Suprapubic skin (tissue), 4 donors: ENCODE measurements around the gene CYP2D6. TPM values are rescaled to one million over a fixed set of nuclear protein-coding genes. Genes with fewer than 3 reads are reported as not detected.
A peak's percentile ranks its signal among the peaks of the same experiment; 100 is the strongest.
"Not testable (repeated sequence)": the region's sequence is repeated elsewhere in the genome, so short reads cannot be mapped to it uniquely, and the experiment has no call there.

Source experiments
- DNase-seq, 2 donors: peaks; one replicate each; pipeline ENCODE4 v3.0.0-alpha.2; 2019; ENCODE audit warnings: low spot score in 2 of 2
- H3K27ac ChIP-seq: fragments of 200-600 bp; sonication (generic); one replicate; pipeline ENCODE4 v1.5.1; 2019
- H3K27me3 ChIP-seq: fragments of 200-600 bp; sonication (generic); one replicate; pipeline ENCODE4 v1.5.1; 2019
- H3K36me3 ChIP-seq: fragments of 200-600 bp; sonication (generic); one replicate; pipeline ENCODE4 v1.5.1; 2019
- H3K4me1 ChIP-seq: fragments of 200-600 bp; sonication (generic); one replicate; pipeline ENCODE4 v1.5.1; 2019
- H3K4me3 ChIP-seq: fragments of 200-600 bp; sonication (generic); one replicate; pipeline ENCODE4 v1.5.1; 2019; ENCODE audit warnings: mild to moderate bottlenecking
- H3K9me3 ChIP-seq: fragments of 200-600 bp; sonication (generic); one replicate; pipeline ENCODE4 v1.5.1; 2019
- EP300 ChIP-seq: sonication (generic); formaldehyde crosslinking; IDR thresholded peaks from one replicate; pipeline ENCODE4 v1.6.1; 2017; ENCODE audit warnings: antibody characterized with exemption
- POLR2A ChIP-seq, 2 donors: fragments of 450-650 bp; IDR thresholded peaks; one replicate each; pipeline ENCODE4 v1.6.1; 2017; ENCODE audit warnings: antibody characterized with exemption in 2 of 2, mild to moderate bottlenecking in 2 of 2, moderate library complexity in 2 of 2
- POLR2AphosphoS5 ChIP-seq, 3 donors: sonication (generic); formaldehyde crosslinking; IDR thresholded peaks; one replicate each; pipeline ENCODE4 v1.6.1; 2017; ENCODE audit warnings: antibody characterized with exemption in 3 of 3
- WGBS: methylation state at CpG from one replicate; pipeline ENCODE4 v1.1.5; 2018; 5-methylcytosine and 5-hydroxymethylcytosine counted together
- total RNA-seq, 4 donors: library from RNA; depleted of rRNA; stranded (reverse); fragments of >200 nt; gene quantifications; one replicate each; pipeline ENCODE4 v1.1.0, GENCODE V29; 2016
- TF ChIP-seq, protein P1 (sequence below), 2 donors: fragments of 200-600 bp in 1 of 2; fragments of 450-650 bp in 1 of 2; sonication (generic) in 1 of 2; IDR thresholded peaks; one replicate each; pipeline ENCODE4 v1.5.1; 2016 to 2019; ENCODE audit warnings: antibody characterized with exemption in 2 of 2, mild to moderate bottlenecking in 1 of 2, moderate library complexity in 1 of 2

Gene CYP2D6
- total RNA-seq, 4 donors from 2014 or later, result 0.72 to 4.7 (median 2.0) TPM

DNA sequence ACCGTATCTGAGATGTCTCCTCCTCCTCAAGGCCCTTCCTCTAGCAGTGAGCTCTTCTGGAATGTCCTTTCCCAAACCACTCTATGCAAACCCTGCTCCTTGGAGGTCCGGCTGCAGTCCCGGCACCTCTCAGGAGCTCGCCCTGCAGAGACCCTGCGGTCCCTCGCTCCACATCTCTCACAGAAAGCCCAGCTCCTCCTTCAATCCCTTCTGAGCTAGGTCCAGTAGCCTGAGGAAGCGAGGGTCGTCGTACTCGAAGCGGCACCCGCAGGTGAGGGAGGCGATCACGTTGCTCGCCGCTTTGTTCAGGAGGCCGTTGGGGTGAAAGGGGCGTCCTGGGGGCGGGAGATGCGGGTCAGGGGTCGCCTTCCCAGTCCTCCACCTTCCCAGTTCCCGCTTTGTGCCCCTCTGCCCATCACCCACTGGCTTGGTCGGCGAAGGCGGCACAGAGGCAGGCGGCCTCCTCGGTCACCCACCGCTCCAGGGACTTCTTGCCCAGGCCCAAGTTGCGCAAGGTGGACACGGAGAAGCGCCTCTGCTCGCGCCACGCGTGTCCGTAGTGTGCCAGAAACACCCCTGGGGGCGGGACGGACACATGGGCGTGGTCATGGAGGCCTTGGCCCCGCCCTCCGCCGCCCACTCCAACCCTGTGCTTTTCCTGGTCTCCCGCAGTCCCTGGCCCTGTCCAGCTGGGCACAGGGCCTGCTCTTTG is 21.5 kb upstream of the CYP2D6 start:
- Histone ChIP-seq H3K4me1 (peaks cover 10% of the 10 kb centered on the region), H3K27me3 (no peaks in the 10 kb centered on the region), H3K36me3 (peaks cover 54% of the 10 kb centered on the region), H3K4me3 (no peak overlapping the region), H3K9me3 (no peaks in the 10 kb centered on the region), H3K27ac (no peak overlapping the region)
- DNase-seq, result no peak
- no peak for TF ChIP-seq POLR2A (IDR thresholded peaks at IDR 0.05)
- TF ChIP-seq EP300, result no peak
- WGBS, result 91% methylated on average over 40 of the region's 43 CpGs

DNA sequence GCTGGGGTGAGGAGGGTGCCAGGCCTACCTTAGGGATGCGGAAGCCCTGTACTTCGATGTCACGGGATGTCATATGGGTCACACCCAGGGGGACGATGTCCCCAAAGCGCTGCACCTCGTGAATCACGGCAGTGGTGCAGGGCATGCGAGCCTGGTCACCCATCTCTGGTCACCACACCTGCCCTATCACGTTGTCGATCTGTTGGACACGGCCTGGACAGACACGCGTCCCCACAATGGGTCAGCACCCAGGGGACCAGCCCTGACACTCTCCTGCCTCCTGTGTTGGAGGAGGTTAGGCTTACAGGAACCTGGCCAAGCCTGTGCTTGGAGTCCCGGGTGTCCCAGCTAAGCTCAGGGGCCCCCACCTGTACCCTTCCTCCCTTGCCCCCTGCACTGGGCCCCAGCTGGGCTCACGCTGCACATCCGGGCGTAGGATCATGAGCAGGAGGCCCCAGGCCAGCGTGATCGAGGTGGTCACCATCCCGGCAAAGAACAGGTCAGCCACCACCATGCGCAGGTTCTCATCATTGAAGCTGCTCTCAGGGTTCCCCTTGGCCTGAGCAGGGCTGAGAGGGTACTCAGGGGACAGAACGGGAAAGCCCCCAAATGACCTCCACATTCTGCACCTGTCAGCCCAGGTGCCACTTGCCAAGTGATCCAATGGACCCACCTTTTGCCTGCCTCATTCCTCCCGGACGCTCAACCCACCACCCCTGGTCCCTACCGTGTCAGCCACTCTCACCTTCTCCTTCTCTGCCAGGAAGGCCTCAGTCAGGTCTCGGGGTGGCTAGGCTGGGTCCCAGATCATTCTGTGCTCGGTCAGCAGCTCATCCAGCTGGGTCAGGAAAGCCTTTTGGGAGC is 20.3 kb upstream of the CYP2D6 start:
- WGBS, result 61% methylated on average over 2 of the region's 27 CpGs
- H3K27ac ChIP-seq, result no peak overlapping the region
- DNase-seq, result no peak
- no peaks in the 10 kb centered on the region for H3K27me3 ChIP-seq
- H3K4me3 ChIP-seq, result no peak overlapping the region
- TF ChIP-seq POLR2A (IDR thresholded peaks at IDR 0.05), result no peak
- TF ChIP-seq, protein P1, sequence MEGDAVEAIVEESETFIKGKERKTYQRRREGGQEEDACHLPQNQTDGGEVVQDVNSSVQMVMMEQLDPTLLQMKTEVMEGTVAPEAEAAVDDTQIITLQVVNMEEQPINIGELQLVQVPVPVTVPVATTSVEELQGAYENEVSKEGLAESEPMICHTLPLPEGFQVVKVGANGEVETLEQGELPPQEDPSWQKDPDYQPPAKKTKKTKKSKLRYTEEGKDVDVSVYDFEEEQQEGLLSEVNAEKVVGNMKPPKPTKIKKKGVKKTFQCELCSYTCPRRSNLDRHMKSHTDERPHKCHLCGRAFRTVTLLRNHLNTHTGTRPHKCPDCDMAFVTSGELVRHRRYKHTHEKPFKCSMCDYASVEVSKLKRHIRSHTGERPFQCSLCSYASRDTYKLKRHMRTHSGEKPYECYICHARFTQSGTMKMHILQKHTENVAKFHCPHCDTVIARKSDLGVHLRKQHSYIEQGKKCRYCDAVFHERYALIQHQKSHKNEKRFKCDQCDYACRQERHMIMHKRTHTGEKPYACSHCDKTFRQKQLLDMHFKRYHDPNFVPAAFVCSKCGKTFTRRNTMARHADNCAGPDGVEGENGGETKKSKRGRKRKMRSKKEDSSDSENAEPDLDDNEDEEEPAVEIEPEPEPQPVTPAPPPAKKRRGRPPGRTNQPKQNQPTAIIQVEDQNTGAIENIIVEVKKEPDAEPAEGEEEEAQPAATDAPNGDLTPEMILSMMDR (IDR thresholded peaks at IDR 0.05), result no peak
- TF ChIP-seq EP300, result no peak
- H3K9me3 ChIP-seq, result no peaks in the 10 kb centered on the region
- H3K36me3 ChIP-seq, result peaks cover 51% of the 10 kb centered on the region
- H3K4me1 ChIP-seq, result no peaks in the 10 kb centered on the region

DNA sequence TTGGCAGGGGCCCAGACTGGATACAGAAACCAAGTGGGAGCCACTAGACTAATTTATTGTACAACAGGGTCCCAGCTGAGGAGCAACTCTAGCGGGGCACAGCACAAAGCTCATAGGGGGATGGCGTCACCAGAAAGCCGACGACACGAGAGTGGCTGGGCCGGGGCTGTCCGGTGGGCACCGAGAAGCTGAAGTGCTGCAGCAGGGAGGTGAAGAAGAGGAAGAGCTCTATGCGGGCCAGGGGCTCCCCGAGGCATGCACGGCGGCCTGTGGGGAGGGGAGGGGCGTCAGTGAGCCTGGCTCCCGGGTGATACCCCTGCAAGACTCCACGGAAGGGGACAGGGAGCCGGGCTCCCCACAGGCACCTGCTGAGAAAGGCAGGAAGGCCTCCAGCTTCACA is 19.2 kb upstream of the CYP2D6 start:
- H3K9me3 ChIP-seq, H3K4me3 ChIP-seq, H3K27me3 ChIP-seq, H3K4me1 ChIP-seq, DNase-seq, H3K27ac ChIP-seq: not testable (repeated sequence)
- H3K36me3 ChIP-seq, result peaks cover 39% of the 10 kb centered on the region
- 92% methylated on average over 13 of the region's 16 CpGs for WGBS

DNA sequence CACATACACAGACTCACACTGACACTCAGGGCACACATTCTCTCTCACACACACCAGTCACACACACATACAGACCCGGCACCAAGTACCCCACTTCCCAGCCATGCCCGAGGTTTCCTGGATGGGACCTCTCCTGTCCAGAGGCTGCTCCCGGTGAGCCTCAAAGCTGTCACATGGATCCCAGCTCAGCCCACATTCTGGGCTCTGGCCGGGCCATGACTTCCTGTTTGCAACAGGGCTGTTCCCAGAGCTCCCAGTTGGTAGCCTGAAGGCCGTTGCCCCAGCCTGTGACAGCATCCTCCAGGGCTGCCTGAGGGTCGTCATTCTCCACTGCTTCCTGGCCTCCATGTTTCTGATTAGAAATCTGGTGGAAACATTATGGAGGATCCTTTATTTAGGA is 14.6 kb upstream of the CYP2D6 start:
- Histone ChIP-seq H3K4me3 (no peak overlapping the region), H3K9me3 (no peaks in the 10 kb centered on the region), H3K36me3 (peaks cover 22% of the 10 kb centered on the region), H3K27me3 (no peaks in the 10 kb centered on the region), H3K27ac (no peak overlapping the region), H3K4me1 (no peaks in the 10 kb centered on the region)
- 75% methylated on average over 5 of the region's 6 CpGs for WGBS
- no peak for DNase-seq
- TF ChIP-seq POLR2A (IDR thresholded peaks at IDR 0.05) (no peak), EP300 (no peak), POLR2AphosphoS5 (IDR thresholded peaks at IDR 0.05) (no peak)
- TF ChIP-seq, protein P1 (IDR thresholded peaks at IDR 0.05), result no peak

DNA sequence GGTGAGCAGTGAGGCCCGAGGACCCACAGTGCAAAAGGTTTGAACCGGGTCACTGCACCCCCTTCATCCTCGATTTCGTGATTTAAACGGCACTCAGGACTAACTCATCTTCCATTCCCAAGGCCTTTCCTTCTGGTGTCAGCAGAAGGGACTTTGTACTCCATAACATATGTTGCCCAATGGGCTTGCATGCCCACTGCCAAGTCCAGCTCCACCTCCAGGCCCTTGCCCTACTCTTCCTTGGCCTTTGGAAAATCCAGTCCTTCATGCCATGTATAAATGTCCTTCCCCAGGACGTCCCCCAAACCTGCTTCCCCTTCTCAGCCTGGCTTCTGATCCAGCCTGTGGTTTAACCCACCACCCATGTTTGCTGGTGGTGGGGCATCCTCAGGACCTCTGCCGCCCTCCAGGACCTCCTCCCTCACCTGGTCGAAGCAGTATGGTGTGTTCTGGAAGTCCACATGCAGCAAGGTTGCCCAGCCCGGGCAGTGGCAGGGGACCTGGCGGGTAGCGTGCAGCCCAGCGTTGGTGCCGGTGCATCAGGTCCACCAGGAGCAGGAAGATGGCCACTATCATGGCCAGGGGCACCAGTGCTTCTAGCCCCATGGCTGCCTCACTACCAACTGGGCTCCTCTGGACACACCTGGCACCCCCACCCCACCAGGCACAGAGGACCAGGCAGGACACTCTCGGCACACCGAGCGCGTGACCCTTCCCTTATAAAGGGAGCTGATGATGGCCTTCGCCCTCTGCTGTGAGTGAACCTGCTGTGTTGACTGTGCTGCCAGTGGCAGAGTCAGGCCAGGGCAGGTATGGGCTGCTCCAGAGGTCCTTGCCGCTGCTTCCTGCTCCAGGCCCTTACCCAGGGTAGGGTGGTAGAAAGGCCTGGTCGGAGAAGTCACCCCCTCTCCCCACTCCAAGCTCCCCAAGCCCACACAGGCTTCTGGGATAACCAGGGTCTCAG is 13.5 kb upstream of the CYP2D6 start:
- not testable (repeated sequence) for H3K4me1 ChIP-seq, H3K27me3 ChIP-seq, H3K9me3 ChIP-seq, H3K4me3 ChIP-seq, DNase-seq, H3K27ac ChIP-seq
- WGBS, result 98% methylated on average over 9 of the region's 20 CpGs
- peaks cover 24% of the 10 kb centered on the region for H3K36me3 ChIP-seq

DNA sequence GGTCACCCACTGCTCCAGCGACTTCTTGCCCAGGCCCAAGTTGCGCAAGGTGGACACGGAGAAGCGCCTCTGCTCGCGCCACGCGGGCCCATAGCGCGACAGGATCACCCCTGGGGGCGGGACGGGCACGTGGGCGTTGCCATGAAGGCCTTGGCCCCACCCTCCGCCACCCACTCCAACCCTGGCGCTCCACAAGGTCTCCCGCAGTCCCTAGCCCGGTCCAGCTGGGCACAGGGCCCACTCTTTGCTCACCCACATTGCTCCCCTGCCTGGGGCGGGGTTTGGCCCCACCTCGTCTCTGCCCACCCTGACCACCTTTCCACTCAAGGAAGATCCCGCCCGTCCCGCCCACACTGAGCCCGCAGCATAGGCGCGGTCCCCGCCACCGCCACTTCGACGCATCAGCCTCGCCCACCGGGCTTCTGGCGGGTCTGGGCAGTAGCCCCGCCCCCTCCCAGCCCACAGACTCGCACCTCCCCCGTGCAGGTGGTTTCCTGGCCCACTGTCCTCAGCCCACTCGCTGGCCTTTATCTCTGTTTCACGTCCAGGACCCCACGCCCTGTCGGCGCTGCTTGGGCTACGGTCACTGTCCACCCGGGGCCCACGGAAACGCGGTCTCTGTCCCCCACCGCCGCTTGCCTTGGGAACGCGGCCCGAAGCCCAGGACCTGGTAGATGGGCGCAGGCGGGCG is 12.3 kb upstream of the CYP2D6 start:
- TF ChIP-seq POLR2AphosphoS5 (IDR thresholded peaks at IDR 0.05), result no peak
- no peak for TF ChIP-seq POLR2A (IDR thresholded peaks at IDR 0.05)
- TF ChIP-seq EP300, result no peak
- TF ChIP-seq, protein P1 (IDR thresholded peaks at IDR 0.05), result no peak
- Histone ChIP-seq H3K4me1 (no peaks in the 10 kb centered on the region), H3K27ac (no peak overlapping the region), H3K4me3 (no peak overlapping the region), H3K27me3 (no peaks in the 10 kb centered on the region), H3K36me3 (peaks cover 22% of the 10 kb centered on the region), H3K9me3 (no peaks in the 10 kb centered on the region)
- WGBS, result 95% methylated on average over 38 of the region's 54 CpGs
- no peak for DNase-seq

DNA sequence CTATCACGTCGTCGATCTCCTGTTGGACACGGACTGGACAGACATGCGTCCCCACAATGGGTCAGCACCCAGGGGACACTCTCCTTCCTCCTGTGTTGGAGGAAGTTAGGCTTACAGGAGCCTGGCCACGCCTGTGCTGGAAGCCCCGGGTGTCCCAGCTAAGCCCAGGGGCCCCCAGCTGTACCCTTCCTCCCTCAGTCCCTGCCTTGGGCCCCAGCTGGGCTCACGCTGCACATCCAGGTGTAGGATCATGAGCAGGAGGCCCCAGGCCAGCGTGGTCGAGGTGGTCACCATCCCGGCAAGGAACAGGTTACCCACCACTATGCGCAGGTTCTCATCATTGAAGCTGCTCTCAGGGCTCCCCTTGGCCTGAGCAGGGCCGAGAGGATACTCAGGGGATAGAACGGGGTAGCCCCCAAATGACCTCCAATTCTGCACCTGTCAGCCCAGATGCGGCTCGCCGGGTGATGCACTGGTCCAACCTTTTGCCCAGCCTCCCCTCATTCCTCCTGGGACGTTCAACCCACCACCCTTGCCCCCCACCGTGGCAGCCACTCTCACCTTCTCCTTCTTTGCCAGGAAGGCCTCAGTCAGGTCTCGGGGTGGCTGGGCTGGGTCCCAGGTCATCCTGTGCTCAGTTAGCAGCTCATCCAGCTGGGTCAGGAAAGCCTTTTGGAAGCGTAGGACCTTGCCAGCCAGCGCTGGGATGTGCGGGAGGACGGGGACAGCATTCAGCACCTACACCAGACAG is 10.9 kb upstream of the CYP2D6 start:
- 94% methylated on average over 17 of the region's 24 CpGs for WGBS

DNA sequence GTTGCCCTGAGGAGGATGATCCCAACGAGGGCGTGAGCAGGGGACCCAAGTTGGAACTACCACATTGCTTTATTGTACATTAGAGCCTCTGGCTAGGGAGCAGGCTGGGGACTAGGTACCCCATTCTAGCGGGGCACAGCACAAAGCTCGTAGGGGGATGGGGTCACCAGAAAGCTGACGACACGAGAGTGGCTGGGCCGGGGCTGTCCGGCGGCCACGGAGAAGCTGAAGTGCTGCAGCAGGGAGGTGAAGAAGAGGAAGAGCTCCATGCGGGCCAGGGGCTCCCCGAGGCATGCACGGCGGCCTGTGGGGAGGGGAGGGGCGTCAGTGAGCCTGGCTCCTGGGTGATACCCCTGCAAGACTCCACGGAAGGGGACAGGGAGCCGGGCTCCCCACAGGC is 9.5 kb upstream of the CYP2D6 start:
- H3K27me3 ChIP-seq, H3K27ac ChIP-seq, DNase-seq, H3K4me1 ChIP-seq, H3K9me3 ChIP-seq, H3K4me3 ChIP-seq: not testable (repeated sequence)
- H3K36me3 ChIP-seq, result peaks cover 14% of the 10 kb centered on the region
- WGBS, result 87% methylated on average over 13 of the region's 17 CpGs

More for the DNA sequence above, 10.9 kb upstream of the CYP2D6 start:
- not testable (repeated sequence) for H3K9me3 ChIP-seq, H3K4me3 ChIP-seq, H3K4me1 ChIP-seq, H3K27ac ChIP-seq, H3K27me3 ChIP-seq
- DNase-seq, result peak in 1 of 2 donors; percentile 62
- H3K36me3 ChIP-seq, result peaks cover 14% of the 10 kb centered on the region
